Measurements from ENCODE around the gene LAMA2.

- no peak for TF ChIP-seq CTCF (IDR thresholded peaks at IDR 0.05)
- TF ChIP-seq POLR2A (IDR thresholded peaks at IDR 0.05), result no peak
These were observed 353.1 kb downstream of the LAMA2 start for GRCh38 chr6:129236001-129236517.

Data from uterus (tissue), 2 donors.